Measurements from ENCODE around the gene FERMT3.

Gene FERMT3

DNA sequence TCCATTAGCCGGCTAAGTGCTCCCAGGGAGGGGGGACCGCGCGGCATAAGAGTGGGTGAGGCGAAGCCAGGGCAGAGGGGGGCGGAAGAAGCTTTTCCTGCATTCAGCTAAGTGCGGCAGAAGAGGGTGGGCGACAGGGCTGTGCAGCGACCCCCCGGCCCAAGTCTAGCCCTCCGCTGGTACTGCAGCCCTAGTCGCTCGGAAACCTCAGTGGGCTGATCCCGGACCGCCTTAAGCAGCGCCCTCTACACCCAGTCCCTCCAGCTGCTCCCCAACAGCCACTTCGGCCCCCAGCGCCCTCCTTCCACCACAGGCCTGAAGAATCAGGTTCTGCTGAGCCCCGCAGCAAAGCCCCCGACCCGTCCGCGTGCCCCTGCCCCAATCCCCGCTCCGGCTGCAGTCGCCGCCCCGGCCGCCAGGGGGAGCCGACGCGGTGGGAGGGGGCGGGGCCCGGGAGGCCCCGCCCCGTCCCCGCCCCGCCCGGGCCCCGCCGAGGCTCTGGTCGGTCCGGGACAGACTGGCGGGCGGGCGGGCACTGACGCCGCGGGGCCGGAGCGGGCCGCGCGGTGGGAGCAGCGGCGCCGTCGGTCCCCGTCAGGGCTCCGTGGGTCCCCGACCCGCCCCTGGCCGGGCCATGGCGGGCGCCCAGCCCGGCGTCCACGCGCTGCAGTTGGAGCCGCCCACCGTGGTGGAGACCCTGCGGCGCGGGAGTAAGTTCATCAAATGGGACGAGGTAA, 44.7 kb downstream of the FERMT3 start, which contains the start of gene PLCB3:
PLCB3 (plus strand) TSS at position 515 of the 737 bp plus-strand sequence; CDS start at position 635, 120 bp downstream.
- peak; percentile 38 to 58 for DNase-seq

DNA sequence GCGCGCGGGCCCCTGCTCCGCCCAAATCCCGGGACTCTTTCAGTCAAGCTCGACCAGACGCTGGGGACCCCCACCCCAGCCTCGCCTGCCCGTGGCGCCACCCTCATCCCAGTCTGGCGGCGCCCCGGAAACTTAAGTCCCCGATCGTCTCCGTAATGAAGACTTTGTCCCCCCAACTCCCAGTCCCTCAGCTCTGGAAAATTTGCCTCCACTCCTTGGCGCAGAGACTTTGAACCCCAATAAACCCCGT, 45.2 kb downstream of the FERMT3 start:
- DNase-seq, result no peak

DNA sequence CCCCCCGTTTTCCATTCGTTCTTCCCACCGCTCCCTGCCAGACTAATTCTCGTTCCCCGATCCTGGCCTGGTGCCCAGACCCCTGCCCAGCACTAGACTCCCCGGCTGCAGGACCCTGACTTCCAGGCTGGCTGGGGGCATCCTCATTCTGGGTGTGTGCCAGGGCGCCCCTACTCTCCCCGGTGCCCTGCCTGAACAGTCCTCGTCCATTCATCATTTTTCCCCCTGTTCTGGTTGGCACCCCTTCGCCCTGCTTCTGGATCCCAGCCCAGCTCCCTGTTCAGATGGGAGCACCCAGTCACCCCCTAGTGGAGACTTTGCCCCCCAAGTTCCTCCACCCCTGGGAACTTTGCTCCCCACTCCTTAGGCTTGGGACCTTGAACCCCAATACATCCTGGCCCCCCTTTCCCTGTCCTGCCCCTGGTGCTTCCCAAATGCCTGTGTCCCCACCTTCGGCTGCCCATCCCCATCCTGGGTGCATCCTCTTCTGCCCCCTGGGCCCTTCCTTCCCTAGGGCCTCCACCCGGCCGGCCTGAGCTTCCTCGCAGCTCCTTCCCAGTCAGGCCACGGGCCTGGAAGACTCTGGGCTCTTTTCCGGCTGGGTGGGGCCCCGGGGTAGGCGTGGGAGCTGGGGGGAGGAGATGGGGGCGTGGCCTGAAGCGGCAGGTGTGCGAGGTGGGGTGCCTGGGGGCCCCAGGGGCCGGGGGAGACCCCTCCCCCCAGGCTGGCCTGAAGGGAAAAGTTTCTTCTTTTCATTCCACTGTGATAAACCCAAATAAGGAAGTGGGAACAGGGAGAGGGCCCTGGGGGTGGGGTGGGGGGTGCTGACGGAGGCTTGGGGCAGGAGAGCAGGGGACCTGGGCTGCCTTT, 45.7 kb downstream of the FERMT3 start:
- DNase-seq, result no peak

DNA sequence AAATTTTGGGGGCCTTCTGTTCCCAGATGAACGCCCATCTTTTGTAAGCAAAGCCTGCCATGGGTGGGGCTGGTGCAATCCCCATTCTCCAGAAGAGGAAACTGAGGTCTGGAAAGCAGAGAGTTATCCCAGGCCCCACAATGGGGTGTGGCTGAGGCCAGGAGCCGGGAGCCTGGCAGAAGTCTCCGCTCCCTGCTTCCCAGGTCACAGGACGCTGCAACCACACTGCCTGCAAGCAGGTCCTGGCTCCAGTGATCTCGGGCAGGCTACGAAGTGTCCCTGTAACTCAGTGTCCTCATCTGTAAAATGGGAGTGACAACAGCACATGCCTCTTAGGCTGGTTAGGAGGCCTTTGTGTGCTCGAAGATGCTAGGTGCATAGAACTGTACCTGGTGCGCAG, 46.5 kb downstream of the FERMT3 start:
- DNase-seq, result no peak

DNA sequence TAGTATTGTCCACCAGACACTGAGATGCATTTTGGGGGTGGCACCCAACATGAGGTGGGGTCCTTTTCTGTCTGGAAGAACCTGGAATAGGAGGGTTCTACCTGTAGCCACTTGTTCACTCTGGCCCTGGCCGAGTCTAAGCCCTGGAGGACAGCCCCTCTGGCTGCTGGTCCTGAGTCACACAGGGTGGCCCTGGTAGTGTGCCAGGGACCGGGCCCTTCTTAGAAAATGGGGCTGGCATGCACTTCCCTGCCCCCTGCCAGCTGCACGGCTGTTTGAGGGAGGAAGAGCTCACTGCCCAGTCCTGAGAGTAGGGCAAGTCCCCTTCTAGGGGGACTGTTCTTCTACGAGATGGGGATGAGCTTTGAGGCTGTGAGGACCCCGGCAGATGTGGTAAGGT, 47.0 kb downstream of the FERMT3 start:
- no peak for DNase-seq

DNA sequence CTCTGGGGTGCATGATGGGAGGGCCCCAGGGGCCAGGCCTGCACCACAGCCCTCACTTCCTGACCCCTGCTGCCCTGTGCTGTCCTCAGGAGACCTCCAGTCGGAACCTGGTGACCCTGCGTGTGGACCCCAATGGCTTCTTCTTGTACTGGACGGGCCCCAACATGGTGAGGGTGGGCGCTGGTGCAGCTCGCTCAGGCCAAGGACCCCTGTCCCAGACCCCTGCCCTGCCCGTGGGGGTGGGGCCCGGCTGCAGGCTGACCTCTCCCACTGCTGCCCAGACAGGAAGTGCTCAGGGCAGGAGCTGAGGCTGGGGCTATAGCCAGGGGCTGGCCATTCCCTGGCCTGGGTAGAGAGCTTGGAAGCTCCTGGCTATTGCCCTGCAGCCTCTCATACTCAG, 47.8 kb downstream of the FERMT3 start:
- DNase-seq, result no peak

DNA sequence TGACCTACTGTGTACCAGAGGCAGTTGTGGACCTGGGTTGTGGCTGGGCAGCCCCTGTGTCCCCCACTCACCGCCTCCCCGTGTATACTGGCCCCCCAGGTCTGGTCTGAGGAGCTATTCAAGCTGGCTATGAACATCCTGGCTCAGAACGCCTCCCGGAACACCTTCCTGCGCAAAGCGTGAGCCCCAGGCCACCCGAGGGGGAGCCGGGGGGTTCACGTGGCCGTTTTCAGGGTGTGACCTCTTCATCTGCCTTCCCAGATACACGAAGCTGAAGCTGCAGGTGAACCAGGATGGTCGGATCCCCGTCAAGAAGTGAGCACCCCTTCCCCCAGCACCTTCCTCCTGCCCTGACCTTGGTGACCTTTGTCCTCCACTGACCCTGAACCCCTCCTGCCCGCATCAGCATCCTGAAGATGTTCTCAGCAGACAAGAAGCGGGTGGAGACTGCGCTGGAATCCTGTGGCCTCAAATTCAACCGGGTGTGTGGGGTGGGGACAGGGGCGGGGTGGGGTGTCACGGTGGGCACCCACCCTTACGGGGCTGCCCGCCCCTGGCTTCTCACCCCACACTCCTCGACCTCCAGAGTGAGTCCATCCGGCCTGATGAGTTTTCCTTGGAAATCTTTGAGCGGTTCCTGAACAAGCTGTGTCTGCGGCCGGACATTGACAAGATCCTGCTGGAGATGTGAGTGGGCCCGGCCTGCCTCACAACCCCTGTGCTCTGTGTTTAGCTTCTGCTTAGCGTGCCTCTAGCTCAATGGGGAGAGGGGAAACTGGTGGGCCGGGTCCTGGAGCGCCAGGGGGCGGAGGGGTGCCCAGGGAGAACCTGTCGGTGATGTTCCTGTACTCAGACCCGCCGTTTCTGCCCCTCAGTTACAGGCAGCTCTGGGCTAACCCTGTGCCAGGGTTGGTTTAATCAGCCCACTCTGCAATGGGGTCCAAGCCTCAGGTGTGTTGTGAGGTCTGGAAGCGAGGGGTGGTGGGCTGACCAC, 48.9 kb downstream of the FERMT3 start:
- no peak for DNase-seq

DNA sequence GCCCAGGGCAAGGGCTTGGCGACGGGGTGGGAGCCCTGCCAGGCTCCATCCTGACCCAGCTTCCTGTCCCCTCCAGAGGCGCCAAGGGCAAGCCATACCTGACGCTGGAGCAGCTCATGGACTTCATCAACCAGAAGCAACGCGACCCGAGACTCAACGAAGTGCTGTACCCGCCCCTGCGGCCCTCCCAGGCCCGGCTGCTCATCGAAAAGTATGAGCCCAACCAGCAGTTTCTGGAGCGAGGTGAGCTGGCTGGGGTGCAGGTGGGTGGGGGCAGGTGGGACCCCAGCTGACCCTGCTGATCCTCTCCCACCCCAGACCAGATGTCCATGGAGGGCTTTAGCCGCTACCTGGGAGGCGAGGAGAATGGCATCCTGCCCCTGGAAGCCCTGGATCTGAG, 49.8 kb downstream of the FERMT3 start:
- DNase-seq, result no peak

DNA sequence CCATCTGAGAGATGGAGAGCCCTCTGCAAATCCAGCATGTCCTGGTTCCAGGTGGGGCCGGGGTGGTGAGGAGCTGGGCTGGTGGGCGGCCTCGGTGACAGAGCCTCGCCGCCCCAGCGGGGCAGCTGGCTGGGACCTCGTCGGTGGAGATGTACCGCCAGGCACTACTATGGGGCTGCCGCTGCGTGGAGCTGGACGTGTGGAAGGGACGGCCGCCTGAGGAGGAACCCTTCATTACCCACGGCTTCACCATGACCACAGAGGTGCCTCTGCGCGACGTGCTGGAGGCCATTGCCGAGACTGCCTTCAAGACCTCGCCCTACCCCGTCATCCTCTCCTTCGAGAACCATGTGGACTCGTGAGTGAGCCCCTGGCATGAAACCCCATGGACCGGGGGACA, 51.8 kb downstream of the FERMT3 start:
- DNase-seq, result no peak

DNA sequence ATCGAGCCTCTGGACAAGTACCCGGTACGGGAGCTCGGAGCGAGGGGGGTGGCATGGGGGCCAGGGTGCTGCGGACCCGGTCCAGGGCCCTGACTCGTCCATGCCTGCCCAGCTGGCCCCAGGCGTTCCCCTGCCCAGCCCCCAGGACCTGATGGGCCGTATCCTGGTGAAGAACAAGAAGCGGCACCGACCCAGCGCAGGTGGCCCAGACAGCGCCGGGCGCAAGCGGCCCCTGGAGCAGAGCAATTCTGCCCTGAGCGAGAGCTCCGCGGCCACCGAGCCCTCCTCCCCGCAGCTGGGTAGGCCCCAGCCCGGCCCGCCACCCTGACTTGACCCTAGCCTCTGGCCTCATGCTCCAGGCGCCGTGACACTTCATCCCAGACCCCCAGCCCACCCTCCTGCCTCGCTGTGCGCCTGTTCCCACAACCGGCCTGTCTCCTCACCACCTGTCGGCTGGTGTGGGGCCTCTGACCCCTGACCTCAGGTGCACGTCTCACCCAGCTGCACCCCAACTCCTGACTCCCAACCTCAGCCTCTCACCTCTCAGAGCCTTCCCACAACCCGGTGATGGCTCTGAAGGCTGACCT, 52.5 kb downstream of the FERMT3 start:
- no peak for DNase-seq

DNA sequence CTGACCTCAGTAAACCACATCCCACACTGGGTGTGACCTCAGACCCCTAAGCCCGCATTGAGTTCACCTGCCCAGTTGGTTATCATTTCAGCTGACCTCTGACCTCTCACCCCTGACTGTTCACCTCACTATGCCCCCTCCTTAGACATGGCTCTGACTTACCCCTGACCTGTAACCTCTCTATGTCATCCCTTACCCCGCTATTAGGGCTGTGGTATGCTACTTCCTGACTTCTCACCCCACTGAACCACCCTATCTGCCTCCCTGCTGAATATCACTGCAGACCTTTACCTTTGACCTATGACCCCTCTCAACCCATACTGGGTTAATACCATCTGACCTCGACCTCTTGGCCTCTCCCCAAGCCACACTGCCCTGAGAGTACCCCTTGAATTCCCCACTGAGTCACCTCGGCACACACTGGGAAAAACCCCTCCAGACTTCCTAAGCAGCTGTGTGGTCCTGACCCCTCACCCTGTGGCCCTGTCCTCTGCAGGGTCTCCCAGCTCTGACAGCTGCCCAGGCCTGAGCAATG, 53.1 kb downstream of the FERMT3 start:
- DNase-seq, result no peak

DNA sequence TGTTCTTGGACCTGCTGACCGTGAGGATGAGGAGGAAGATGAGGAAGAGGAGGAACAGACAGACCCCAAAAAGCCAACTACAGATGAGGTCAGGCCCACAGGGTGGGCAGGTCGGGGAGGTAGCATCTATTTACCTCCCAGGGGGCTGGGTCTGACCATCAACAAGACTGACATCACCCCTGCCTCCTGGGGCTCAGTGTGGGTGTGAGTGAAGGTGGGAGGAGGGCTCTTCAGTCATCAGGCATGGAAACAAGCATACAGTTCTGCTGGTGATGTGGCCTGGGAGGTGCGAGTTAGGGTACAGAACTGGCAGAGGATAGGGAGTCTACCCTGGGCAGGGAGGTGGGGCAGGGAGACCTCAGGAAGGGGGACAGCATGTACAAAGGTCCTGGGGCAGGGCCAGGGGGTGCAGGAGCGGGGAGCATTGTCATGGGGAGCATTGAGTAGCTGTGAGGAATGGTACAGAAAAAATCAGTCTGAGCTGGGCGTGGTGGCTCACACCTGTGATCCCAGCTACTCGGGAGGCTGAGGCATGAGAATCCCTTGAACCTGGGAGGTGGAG, 53.7 kb downstream of the FERMT3 start:
- DNase-seq, result no peak

DNA sequence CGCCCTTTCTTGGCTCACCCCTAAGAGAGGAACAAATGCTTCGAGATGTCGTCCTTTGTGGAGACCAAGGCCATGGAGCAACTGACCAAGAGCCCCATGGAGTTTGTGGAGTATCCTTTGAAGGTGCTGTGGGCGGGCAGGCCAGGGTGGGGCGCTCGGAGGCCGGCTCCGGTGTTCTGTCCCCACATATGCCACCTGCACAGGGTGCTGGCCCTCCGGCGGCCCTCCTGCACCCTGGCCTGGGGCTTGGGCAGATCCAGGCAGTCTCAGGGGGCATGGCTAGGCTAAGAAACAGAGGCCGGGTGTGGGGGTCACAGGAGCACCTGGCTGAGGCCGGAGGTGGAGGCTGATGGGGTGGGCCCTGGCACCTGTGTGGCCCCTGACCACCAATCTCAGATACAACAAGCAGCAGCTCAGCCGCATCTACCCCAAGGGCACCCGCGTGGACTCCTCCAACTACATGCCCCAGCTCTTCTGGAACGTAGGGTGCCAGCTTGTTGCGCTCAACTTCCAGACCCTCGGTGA, 55.1 kb downstream of the FERMT3 start:
- DNase-seq, result no peak

DNA sequence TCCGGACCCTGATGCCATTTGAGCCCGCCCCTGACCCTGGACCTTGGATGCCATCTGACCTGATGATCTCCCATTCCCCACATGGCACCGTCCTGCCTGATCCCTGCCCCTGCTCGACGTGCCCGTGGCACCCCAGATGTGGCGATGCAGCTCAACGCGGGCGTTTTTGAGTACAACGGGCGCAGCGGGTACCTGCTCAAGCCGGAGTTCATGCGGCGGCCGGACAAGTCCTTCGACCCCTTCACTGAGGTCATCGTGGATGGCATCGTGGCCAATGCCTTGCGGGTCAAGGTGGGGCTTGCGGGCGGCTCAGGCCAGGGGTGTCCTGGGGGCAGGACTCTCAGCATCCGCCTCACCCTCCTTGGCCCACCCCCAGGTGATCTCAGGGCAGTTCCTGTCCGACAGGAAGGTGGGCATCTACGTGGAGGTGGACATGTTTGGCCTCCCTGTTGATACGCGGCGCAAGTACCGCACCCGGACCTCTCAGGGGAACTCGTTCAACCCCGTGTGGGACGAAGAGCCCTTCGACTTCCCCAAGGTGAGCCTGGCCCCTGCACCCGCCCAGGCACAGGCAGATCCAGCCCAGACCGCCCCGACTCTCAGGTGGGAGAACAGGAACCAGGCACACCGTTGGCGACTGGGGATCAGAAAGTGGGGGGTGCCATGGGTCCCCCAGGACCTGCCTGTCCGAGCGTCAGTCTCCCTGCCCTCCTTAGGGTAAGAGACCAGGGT, 55.9 kb downstream of the FERMT3 start:
- no peak for DNase-seq

DNA sequence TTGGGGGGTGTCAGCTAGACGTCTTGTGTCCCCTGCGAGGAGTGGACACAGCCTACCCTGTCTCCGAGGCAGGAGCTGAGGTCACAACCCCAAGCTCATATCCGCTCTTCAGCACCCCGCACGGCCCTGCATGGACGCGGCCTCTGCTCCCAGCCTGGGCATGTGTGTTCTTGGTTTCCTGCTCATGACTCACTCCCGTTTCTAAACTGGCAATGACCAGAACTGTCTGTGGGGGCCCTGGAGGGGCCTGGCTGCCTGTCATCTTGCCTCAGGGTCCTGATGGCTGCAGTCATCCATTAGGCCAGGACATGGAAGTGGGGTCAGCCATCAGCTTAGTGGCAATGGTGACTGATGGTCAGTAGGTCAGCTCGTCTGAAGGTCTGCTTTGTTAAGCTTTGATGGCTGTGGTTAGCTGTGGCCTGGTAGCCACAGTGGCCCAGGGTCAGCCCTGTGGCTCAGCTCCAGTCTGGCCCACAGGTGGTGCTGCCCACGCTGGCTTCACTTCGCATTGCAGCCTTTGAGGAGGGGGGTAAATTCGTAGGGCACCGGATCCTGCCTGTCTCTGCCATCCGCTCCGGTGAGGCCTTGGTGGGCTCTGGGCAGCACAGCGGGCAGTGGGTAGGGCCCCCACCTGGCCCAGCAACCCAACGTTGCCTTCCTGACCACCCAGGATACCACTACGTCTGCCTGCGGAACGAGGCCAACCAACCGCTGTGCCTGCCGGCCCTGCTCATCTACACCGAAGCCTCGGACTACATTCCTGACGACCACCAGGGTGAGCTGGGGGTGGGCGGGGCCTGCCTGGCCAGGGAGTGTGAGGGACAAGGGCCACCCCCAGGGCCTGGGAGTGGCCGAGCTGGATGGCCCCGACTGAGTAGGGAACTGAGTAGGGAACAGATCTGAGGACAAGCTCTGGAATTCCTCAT, 56.8 kb downstream of the FERMT3 start:
- no peak for DNase-seq

DNA sequence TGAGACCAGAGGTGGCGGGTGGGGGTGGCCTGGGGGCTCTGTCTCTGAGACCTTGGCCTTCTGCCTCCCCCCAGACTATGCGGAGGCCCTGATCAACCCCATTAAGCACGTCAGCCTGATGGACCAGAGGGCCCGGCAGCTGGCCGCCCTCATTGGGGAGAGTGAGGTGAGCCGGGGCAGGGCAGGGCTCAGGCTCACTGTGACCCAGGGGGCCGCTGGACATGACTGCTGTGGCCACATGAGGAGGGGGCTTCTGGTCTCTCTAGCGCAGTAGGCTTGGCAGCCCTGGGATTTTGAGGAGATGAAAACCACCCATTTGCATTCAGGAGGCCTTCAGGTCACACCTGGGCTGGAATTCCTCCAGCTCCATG, 57.4 kb downstream of the FERMT3 start:
- no peak for DNase-seq

DNA sequence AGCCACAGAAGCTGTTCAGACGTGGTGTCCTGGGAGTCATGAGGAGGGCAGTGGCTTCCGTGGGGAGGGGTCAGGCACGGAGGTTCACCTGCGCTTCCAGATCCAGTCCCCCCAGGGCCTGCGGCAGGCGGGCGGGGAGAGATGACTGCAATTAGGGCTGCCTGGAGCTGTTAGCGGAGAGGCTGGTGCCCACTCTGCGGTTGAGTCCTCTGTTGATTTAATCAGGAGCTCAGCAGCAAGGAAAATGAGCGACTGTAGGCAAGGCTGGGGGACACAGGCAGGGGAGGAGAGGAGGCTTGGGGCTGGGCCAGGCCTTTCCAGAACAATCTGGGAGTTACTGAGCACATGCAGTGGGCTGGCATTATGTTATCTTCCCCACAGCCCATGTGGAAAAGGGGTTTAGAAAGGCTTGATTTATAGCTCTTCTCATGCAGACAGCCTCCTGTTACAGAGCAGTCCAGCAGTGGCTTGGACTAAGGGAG, 57.9 kb downstream of the FERMT3 start:
- no peak for DNase-seq

DNA sequence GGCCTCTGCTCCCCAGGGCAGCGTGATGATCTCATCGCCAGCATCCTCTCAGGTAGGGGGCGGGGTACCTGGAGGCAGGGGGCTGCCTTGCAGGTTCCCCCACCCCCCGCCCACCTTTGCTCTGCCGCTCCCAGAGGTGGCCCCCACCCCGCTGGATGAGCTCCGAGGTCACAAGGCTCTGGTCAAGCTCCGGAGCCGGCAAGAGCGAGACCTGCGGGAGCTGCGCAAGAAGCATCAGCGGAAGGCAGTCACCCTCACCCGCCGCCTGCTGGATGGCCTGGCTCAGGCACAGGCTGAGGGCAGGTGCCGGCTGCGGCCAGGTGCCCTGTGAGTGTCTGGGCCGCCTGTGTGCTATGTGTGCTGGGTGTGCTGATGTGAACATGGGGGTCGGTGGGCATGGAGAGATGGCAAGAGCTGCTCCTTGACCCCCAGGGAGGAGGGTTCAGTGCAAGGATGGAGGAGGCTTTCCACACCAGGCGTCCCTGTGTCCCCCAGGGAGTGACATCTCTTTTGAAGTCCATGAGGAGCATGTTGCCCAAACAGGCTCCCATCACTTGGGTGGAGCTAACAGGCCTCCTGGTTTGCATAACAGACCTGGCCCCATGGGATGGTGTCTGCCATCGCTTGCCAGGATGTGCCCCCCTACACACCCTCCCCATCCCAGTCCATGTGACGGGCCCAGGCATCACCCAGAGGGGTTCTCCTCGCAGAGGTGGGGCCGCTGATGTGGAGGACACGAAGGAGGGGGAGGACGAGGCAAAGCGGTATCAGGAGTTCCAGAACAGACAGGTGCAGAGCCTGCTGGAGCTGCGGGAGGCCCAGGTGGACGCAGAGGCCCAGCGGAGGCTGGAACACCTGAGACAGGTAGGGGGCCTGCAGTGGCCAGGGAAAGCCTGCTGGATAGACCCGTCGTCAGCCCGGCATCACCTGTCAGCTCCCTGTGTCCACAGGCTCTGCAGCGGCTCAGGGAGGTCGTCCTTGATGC, 58.9 kb downstream of the FERMT3 start:
- no peak for DNase-seq

DNA sequence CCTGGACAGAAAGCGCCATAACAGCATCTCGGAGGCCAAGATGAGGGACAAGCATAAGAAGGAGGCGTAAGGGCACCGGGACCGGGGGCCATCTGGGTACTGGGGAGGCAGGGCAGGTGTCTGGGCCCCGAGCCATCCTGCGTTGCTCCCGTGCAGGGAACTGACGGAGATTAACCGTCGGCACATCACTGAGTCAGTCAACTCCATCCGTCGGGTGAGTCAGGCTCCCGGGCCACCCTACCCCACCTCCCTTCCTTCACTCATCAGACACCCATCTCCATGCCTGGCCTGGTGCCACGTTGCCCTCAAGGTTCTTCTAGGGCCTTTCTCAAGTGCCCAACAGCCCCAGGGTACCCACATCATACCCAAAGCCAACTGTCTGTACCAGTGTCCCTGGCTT, 59.8 kb downstream of the FERMT3 start:
- DNase-seq, result no peak
